SK-N-SH (cell line): ENCODE results near the gene TARS3. TPM values are rescaled to one million over a fixed set of nuclear protein-coding genes. Genes with fewer than 3 reads are reported as not detected.

Experiments
- CTCF ChIA-PET: fragments of 300-600, 350-600 bp; formaldehyde crosslinking; extraction: SDS; loops from one replicate; lab custom pipeline; 2021; lab: Yijun Ruan, JAX
- POLR2A ChIA-PET: fragments of 350-600 bp; sonication (Branson Sonifier 250); formaldehyde crosslinking; extraction: SDS; loops from one replicate; lab custom pipeline; 2020; ENCODE audit warnings: antibody characterized with exemption, inconsistent platforms; lab: Yijun Ruan, JAX
- DNase-seq: peaks from one replicate; pipeline ENCODE4 v3.0.0; 2012
- H2AFZ ChIP-seq: fragments of 200-600 bp; sonication (generic); 2 replicates; pipeline ENCODE4 v1.8.1; 2016; ENCODE audit warnings: antibody characterized with exemption, mild to moderate bottlenecking, low read depth
- H3F3A ChIP-seq: fragments of 200-600 bp; sonication (generic); replicated peaks from 2 replicates; pipeline ENCODE3; 2016; ENCODE audit warnings: antibody characterized with exemption, mild to moderate bottlenecking; ENCODE audit not compliant: insufficient read depth
- H3K27ac ChIP-seq, 2 experiments: fragments of 200-500 bp in 1 of 2; fragments of 200-600 bp in 1 of 2; sonication (Bioruptor generic) in 1 of 2; sonication (generic), shearing (Covaris generic) in 1 of 2; 2 replicates each; pipeline versions ENCODE4 v1.5.1 to v1.6.1; 2014 to 2016; ENCODE audit warnings: low read depth in 2 of 2, inconsistent platforms in 1 of 2, low read length in 1 of 2, mild to moderate bottlenecking in 1 of 2, mixed read lengths in 1 of 2
- H3K27me3 ChIP-seq: fragments of 200-600 bp; sonication (generic), shearing (Covaris generic); 2 replicates; pipeline ENCODE4 v1.6.1; 2016; ENCODE audit warnings: mixed run types; ENCODE audit not compliant: insufficient read depth
- H3K36me3 ChIP-seq, 2 experiments: fragments of 200-500 bp in 1 of 2; fragments of 200-600 bp in 1 of 2; sonication (Bioruptor generic) in 1 of 2; sonication (generic) in 1 of 2; replicated peaks in 1 of 2; 2 replicates each; pipeline versions ENCODE3 to v1.5.1; 2014 to 2016; ENCODE audit warnings: low read length in 1 of 2, mild to moderate bottlenecking in 1 of 2; ENCODE audit not compliant: insufficient read depth in 2 of 2, control insufficient read depth in 1 of 2
- H3K4me1 ChIP-seq, 2 experiments: fragments of 200-500 bp in 1 of 2; fragments of 200-600 bp in 1 of 2; sonication (Bioruptor generic) in 1 of 2; sonication (generic), shearing (Covaris generic) in 1 of 2; 2 replicates each; pipeline versions ENCODE4 v1.5.1 to v1.6.1; 2014 to 2016; ENCODE audit warnings: low read depth in 1 of 2, low read length in 1 of 2, mixed run types in 1 of 2; ENCODE audit not compliant: insufficient read depth in 2 of 2, control insufficient read depth in 1 of 2
- H3K4me2 ChIP-seq: fragments of 200-600 bp; sonication (generic), shearing (Covaris generic); 2 replicates; pipeline ENCODE4 v1.6.1; 2017; ENCODE audit warnings: mixed run types
- H3K4me3 ChIP-seq, 2 experiments: fragments of 200-500 bp in 1 of 2; fragments of 200-600 bp in 1 of 2; sonication (Bioruptor generic) in 1 of 2; sonication (generic), shearing (Covaris generic) in 1 of 2; 2 replicates each; pipeline versions ENCODE4 v1.5.1 to v1.8.1; 2014 to 2016; ENCODE audit warnings: low read depth in 2 of 2, inconsistent platforms in 1 of 2, low read length in 1 of 2, mild to moderate bottlenecking in 1 of 2, mixed read lengths in 1 of 2, moderate library complexity in 1 of 2
- H3K79me2 ChIP-seq: fragments of 200-600 bp; sonication (generic); 2 replicates; pipeline ENCODE4 v1.8.1; 2017; ENCODE audit warnings: mild to moderate bottlenecking; ENCODE audit not compliant: insufficient read depth
- H3K9ac ChIP-seq: fragments of 200-600 bp; sonication (generic); 2 replicates; pipeline ENCODE4 v1.6.1; 2017; ENCODE audit warnings: mixed run types
- H3K9me2 ChIP-seq: fragments of 200-600 bp; sonication (generic); 2 replicates; pipeline ENCODE4 v1.6.1; 2017; ENCODE audit warnings: mixed run types
- H3K9me3 ChIP-seq: fragments of 200-600 bp; sonication (generic); 2 replicates; pipeline ENCODE4 v1.6.1; 2017; ENCODE audit warnings: mixed run types, mild to moderate bottlenecking, moderate library complexity
- H4K20me1 ChIP-seq: fragments of 200-600 bp; sonication (generic); 2 replicates; pipeline ENCODE4 v1.6.1; 2017; ENCODE audit warnings: mild to moderate bottlenecking, mixed run types; ENCODE audit not compliant: insufficient read depth
- EZH2phosphoT487 ChIP-seq: fragments of 200-600 bp; sonication (generic); IDR thresholded peaks from 2 replicates; pipeline ENCODE4 v1.6.1; 2017; ENCODE audit warnings: low read depth, mixed run types, mild to moderate bottlenecking, antibody characterized with exemption, moderate library complexity, borderline replicate concordance
- FOSL2 ChIP-seq: IDR thresholded peaks from 2 replicates; pipeline ENCODE4 v1.4.0; 2012; ENCODE audit warnings: low read depth, mild to moderate bottlenecking, moderate library complexity, borderline replicate concordance
- FOXJ3 ChIP-seq: sonication (generic); formaldehyde crosslinking; IDR thresholded peaks from 2 replicates; pipeline ENCODE4 v1.5.1; 2020; ENCODE audit warnings: mild to moderate bottlenecking, missing genetic modification reagents
- FOXM1 ChIP-seq: IDR thresholded peaks from 2 replicates; pipeline ENCODE4 v1.4.0; 2012; ENCODE audit warnings: low read depth, mild to moderate bottlenecking
- MEF2A ChIP-seq: IDR thresholded peaks from 2 replicates; pipeline ENCODE4 v1.4.0; 2012; ENCODE audit warnings: low read depth, borderline replicate concordance
- NFIC ChIP-seq: IDR thresholded peaks from 2 replicates; pipeline ENCODE4 v1.4.0; 2012; ENCODE audit warnings: borderline replicate concordance
- NRF1 ChIP-seq: IDR thresholded peaks from 2 replicates; pipeline ENCODE4 v1.6.1; 2012; ENCODE audit warnings: low read depth, mild to moderate bottlenecking, low read length
- RAD21 ChIP-seq: IDR thresholded peaks from 2 replicates; pipeline ENCODE4 v1.6.1; 2012; ENCODE audit warnings: mild to moderate bottlenecking, low read length
- RCOR1 ChIP-seq: fragments of 150-350 bp; IDR thresholded peaks from 2 replicates; pipeline ENCODE4 v1.6.1; 2017; ENCODE audit warnings: antibody characterized with exemption, low read length
- RFX5 ChIP-seq: IDR thresholded peaks from 2 replicates; pipeline ENCODE4 v1.6.1; 2012; ENCODE audit warnings: mild to moderate bottlenecking, improper control_type of control experiment, low read length
- WGBS: methylation state at CpG from one replicate; pipeline ENCODE4 v1.1.6; 2017; ENCODE audit warnings: low lambda C conversion rate; 5-methylcytosine and 5-hydroxymethylcytosine counted together
- polyA plus RNA-seq, 3 experiments: library from polyadenylated mRNA; depleted of rRNA; stranded (reverse); fragments of >200 nt; gene quantifications; 2 replicates each; pipeline ENCODE4 v1.2.3, GENCODE V29; 2012
- TF ChIP-seq, protein P1 (sequence below): IDR thresholded peaks from 2 replicates; pipeline ENCODE4 v1.4.0; 2012; ENCODE audit warnings: low read depth, borderline replicate concordance

The TARS3 gene
- polyA plus RNA-seq, 1 of the 3 experiments (the other 2 are of a cell fraction) = 3.5 TPM

DNA sequence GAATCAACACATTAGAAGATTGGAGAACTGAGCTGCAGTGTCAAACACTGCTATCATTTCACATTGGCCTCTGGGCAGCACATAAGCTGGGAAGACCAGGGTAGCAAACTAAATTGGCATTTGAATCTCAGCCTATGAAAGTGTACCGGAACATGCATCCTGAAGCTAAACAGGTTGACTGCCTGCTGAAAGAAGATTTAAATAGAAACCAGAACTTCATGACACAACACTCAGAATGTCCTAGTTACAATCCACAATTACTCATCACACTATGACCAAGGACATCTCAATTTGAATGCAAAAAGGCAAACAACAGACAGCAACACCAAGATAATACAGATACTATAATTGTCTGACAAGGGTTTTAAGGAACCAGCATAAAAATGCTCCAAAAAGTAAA is 98.3 kb downstream of the TARS3 start:
- H2AFZ ChIP-seq = no peak overlapping the region
- H3K9ac ChIP-seq = no peak overlapping the region
- POLR2A ChIA-PET = no interaction called here
- no peak for DNase-seq
- 100% methylated on average over 1 of the region's 1 CpG for WGBS
- H3K4me1 ChIP-seq = peaks cover 0 to 2% of the 10 kb centered on the region in 2 experiments; a peak in 1 of 4 replicates
- H3K79me2 ChIP-seq = no peaks in the 10 kb centered on the region
- no peaks in the 10 kb centered on the region for H3K27me3 ChIP-seq
- no peaks in the 10 kb centered on the region for H3K9me2 ChIP-seq
- H3K4me3 ChIP-seq = no peak overlapping the region
- peaks cover 5% of the 10 kb centered on the region for H3K9me3 ChIP-seq
- no peak overlapping the region for H3K27ac ChIP-seq
- TF ChIP-seq FOXM1 = no peak
- no peak for TF ChIP-seq FOXJ3 (CRISPR knock-in tag)
- TF ChIP-seq MEF2A = no peak
- TF ChIP-seq, all 33 proteins: peak for 0
- Histone ChIP-seq H3K4me2 (no peak overlapping the region), H3F3A (no peaks in the 10 kb centered on the region), H3K36me3 (peaks cover 0 to 3% of the 10 kb centered on the region in 2 experiments), H4K20me1 (no peaks in the 10 kb centered on the region)
- CTCF ChIA-PET = interaction anchor here (1.4 kb wide), 1 partner anchor 16 kb away, joined by 4 read pairs; no protein-coding TSS in a partner anchor

DNA sequence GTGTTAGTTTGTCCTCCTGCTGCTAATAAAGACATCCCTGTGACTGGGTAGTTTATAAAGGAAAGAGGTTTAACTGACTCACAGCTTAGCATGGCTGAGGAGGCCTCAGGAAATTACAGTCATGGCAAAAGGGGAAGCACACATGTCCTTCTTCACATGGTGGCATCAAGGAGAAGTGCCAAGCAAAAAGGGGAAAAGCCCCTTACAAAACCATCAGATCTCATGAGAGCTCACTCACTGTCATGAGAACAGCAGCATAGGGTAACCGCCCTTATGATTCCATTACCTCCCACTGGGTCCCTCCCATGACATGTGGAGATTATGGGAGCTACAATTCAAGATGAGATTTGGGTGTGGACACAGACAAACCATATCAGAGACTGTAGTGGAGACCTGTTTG is 99.1 kb downstream of the TARS3 start:
- CTCF ChIA-PET = interaction anchor here (0.7 to 1.4 kb wide), 2 partner anchors 9 to 16 kb away, joined by 3 to 4 read pairs; no protein-coding TSS in a partner anchor
- Histone ChIP-seq H3K9ac (no peak overlapping the region), H3K4me2 (no peak overlapping the region), H3K27ac (no peak overlapping the region), H3K79me2 (no peaks in the 10 kb centered on the region), H2AFZ (no peak overlapping the region), H3F3A (no peaks in the 10 kb centered on the region), H3K27me3 (no peaks in the 10 kb centered on the region), H4K20me1 (no peaks in the 10 kb centered on the region), H3K36me3 (peaks cover 0 to 3% of the 10 kb centered on the region in 2 experiments), H3K9me2 (no peaks in the 10 kb centered on the region), H3K4me3 (no peak overlapping the region), H3K4me1 (peaks cover 0 to 5% of the 10 kb centered on the region in 2 experiments; a peak in 1 of 4 replicates), H3K9me3 (peaks cover 5% of the 10 kb centered on the region)
- POLR2A ChIA-PET = no interaction called here
- 83% methylated on average over 1 of the region's 1 CpG for WGBS
- TF ChIP-seq, protein P1, sequence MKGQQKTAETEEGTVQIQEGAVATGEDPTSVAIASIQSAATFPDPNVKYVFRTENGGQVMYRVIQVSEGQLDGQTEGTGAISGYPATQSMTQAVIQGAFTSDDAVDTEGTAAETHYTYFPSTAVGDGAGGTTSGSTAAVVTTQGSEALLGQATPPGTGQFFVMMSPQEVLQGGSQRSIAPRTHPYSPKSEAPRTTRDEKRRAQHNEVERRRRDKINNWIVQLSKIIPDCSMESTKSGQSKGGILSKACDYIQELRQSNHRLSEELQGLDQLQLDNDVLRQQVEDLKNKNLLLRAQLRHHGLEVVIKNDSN = no peak
- no peak for TF ChIP-seq NRF1
- no peak for TF ChIP-seq EZH2phosphoT487
- no peak for DNase-seq

DNA sequence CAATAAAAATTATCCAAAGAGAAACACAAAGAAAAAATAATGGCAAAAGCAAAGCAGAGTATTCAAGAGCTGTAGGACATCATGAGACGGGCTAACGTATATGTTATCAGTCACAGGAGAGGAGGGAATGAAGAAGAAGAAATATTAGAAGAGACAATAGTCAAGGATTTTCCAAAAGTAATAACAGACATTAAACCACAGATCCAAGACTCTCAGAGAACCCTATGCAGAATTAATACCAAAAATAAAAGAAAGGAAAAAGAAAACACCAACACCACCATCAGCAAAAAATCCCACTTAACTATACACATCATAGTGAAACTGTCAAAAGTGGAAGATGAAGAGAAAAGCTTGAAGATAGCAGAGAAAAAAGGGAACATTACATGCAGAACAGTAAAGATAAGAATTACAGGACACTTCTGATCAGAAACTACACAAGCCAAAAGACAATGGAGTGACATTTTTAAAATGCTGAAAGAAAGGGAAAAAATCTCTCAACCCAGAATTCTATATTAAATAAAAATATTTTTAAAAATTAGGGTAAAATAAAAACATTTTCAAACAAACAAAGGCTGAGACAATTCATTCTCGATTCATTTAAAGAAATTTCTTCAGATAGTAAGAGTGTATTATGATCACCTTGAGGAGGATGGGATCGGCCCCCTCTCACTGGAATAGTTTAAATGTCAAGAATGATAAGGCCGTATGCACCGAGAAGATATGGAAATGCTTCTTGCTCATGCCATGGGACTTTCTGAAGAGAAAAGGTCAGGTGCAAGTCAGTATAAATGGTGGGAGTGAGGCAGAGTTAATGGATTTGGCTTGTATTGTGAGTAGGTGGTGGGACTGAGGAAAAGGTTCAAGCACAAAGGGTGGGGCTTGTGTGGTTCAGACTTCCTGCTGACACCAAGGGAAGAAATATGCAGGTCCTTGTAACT is 100.6 kb downstream of the TARS3 start:
- WGBS = 89% methylated on average over 6 of the region's 6 CpGs
- CTCF ChIA-PET = interaction anchor here (1.2 kb wide), 1 partner anchor 18 kb away, joined by 6 read pairs; no protein-coding TSS in a partner anchor
- no peak for TF ChIP-seq RFX5
- no peak for TF ChIP-seq RAD21
- no peak for TF ChIP-seq FOSL2
- TF ChIP-seq FOXJ3 (CRISPR knock-in tag) = no peak
- TF ChIP-seq, protein P1 = no peak
- no peak for TF ChIP-seq NFIC
- TF ChIP-seq RCOR1 = no peak
- no peak for DNase-seq
- Histone ChIP-seq H3K9me3 (peaks cover 5% of the 10 kb centered on the region), H3K9me2 (no peaks in the 10 kb centered on the region), H3F3A (no peaks in the 10 kb centered on the region), H3K9ac (no peak overlapping the region), H3K27me3 (no peaks in the 10 kb centered on the region), H3K4me2 (no peak overlapping the region), H3K36me3 (peaks cover 0 to 3% of the 10 kb centered on the region in 2 experiments), H3K27ac (no peak overlapping the region), H4K20me1 (no peaks in the 10 kb centered on the region), H3K4me3 (no peak overlapping the region), H3K4me1 (peaks cover 0 to 15% of the 10 kb centered on the region in 2 experiments; a peak in 1 of 4 replicates), H3K79me2 (no peaks in the 10 kb centered on the region), H2AFZ (no peak overlapping the region)
- POLR2A ChIA-PET = no interaction called here
